ENCODE results near the gene HYAL1.

The HYAL1 gene

GRCh38 chr3:50303013-50303815, at the start of gene HYAL1:
TSS of gene HYAL1 (minus strand) at chr3:50303574. CDS start at chr3:50302956, 618 bp downstream.
- Histone ChIP-seq H3K36me3 (replicated peaks) (no peaks in the 10 kb centered on the region), H3K27me3 (replicated peaks) (no peaks in the 10 kb centered on the region), H3K4me3 (ENCODE audit: low read depth, low read length) (no peak within 1 kb of the TSS), H3K27ac (no peak within 1 kb of the TSS)
- in situ Hi-C loops (cut with HindIII; ENCODE audit: low pct_ligation_motif_present, low sequenced_read_pairs) = no loop called here
- peak; percentile 26 for TF ChIP-seq CTCF (IDR thresholded peaks at IDR 0.05; ENCODE audit: low read depth, low read length, missing control alignments)
- DNase-seq = no peak

- TF ChIP-seq CTCF (IDR thresholded peaks at IDR 0.05; ENCODE audit: low read depth, low read length, missing control alignments) = peak; percentile 58
- Histone ChIP-seq H3K4me3 (ENCODE audit: low read depth, low read length) (no peak overlapping the region), H3K36me3 (replicated peaks) (peaks cover 26% of the 10 kb centered on the region), H3K27ac (peak overlapping the region; percentile 15), H3K27me3 (replicated peaks) (no peaks in the 10 kb centered on the region)
- in situ Hi-C loops (cut with HindIII; ENCODE audit: low pct_ligation_motif_present, low sequenced_read_pairs) = no loop called here
- no peak for DNase-seq
Observed at GRCh38 chr3:50352781-50353180, 49.4 kb upstream of the HYAL1 start.

GRCh38 chr3:50351323-50351697, 47.9 kb upstream of the HYAL1 start:
- no peak for TF ChIP-seq CTCF (IDR thresholded peaks at IDR 0.05; ENCODE audit: low read depth, low read length, missing control alignments)
- H3K4me3 ChIP-seq (ENCODE audit: low read depth, low read length) = peak overlapping the region; percentile 96
- no peak overlapping the region for H3K27ac ChIP-seq
- no peaks in the 10 kb centered on the region for H3K27me3 ChIP-seq (replicated peaks)
- peaks cover 29% of the 10 kb centered on the region for H3K36me3 ChIP-seq (replicated peaks)
- in situ Hi-C loops (cut with HindIII; ENCODE audit: low pct_ligation_motif_present, low sequenced_read_pairs) = no loop called here
- no peak for DNase-seq

GRCh38 chr3:50350527-50351322, 47.4 kb upstream of the HYAL1 start, which contains the start of the genes CYB561D2 and NPRL2:
TSS of gene CYB561D2 (plus strand) at chr3:50350862. CDS start at chr3:50351434, 572 bp downstream.
TSS of gene NPRL2 (minus strand) at chr3:50350775. CDS start at chr3:50350652, 123 bp downstream.
- peaks cover 29% of the 10 kb centered on the region for H3K36me3 ChIP-seq (replicated peaks)

GRCh38 chr3:50350213-50350526, 46.8 kb upstream of the HYAL1 start:
- no peak for TF ChIP-seq CTCF (IDR thresholded peaks at IDR 0.05; ENCODE audit: low read depth, low read length, missing control alignments)
- peaks cover 26% of the 10 kb centered on the region for H3K36me3 ChIP-seq (replicated peaks)
- no peaks in the 10 kb centered on the region for H3K27me3 ChIP-seq (replicated peaks)
- H3K27ac ChIP-seq = peak overlapping the region; percentile 83
- in situ Hi-C loops (cut with HindIII; ENCODE audit: low pct_ligation_motif_present, low sequenced_read_pairs) = no loop called here
- H3K4me3 ChIP-seq (ENCODE audit: low read depth, low read length) = peak overlapping the region; percentile 96
- no peak for DNase-seq

More at GRCh38 chr3:50350527-50351322, 47.4 kb upstream of the HYAL1 start, which contains the start of the genes CYB561D2 and NPRL2:
- no peak for TF ChIP-seq CTCF (IDR thresholded peaks at IDR 0.05; ENCODE audit: low read depth, low read length, missing control alignments)
- H3K27ac ChIP-seq = peak within 1 kb of the TSS; percentile 83
- DNase-seq = peak; percentile 85
- H3K4me3 ChIP-seq (ENCODE audit: low read depth, low read length) = peak within 1 kb of the TSS; percentile 96
- in situ Hi-C loops (cut with HindIII; ENCODE audit: low pct_ligation_motif_present, low sequenced_read_pairs) = no loop called here
- no peaks in the 10 kb centered on the region for H3K27me3 ChIP-seq (replicated peaks)

All from brain microvascular endothelial cell (primary cell).